GM13977 (cell line): ENCODE results near the gene MRPL53.

ENCODE experiments used
- DNase-seq: peaks from one replicate; pipeline ENCODE4 v3.0.0; 2012; ENCODE audit warnings: low spot score
- in situ Hi-C: fragments of 300-500 bp; cut with MboI; formaldehyde crosslinking; loops from one replicate; pipeline ENCODE4 v1.12.0; 2022; ENCODE audit warnings: low sequenced_read_pairs, low pct_unique_long_range_greater_than_20kb, mixed read lengths, inconsistent platforms; ENCODE audit not compliant: unreplicated experiment
- TF ChIP-seq, protein P1 (sequence below): IDR thresholded peaks from 2 replicates; pipeline ENCODE4 v1.5.1; 2012; ENCODE audit warnings: mild to moderate bottlenecking, control low read depth; ENCODE audit not compliant: insufficient read depth; ENCODE audit errors: extremely low read depth, missing control alignments

The MRPL53 gene

DNA sequence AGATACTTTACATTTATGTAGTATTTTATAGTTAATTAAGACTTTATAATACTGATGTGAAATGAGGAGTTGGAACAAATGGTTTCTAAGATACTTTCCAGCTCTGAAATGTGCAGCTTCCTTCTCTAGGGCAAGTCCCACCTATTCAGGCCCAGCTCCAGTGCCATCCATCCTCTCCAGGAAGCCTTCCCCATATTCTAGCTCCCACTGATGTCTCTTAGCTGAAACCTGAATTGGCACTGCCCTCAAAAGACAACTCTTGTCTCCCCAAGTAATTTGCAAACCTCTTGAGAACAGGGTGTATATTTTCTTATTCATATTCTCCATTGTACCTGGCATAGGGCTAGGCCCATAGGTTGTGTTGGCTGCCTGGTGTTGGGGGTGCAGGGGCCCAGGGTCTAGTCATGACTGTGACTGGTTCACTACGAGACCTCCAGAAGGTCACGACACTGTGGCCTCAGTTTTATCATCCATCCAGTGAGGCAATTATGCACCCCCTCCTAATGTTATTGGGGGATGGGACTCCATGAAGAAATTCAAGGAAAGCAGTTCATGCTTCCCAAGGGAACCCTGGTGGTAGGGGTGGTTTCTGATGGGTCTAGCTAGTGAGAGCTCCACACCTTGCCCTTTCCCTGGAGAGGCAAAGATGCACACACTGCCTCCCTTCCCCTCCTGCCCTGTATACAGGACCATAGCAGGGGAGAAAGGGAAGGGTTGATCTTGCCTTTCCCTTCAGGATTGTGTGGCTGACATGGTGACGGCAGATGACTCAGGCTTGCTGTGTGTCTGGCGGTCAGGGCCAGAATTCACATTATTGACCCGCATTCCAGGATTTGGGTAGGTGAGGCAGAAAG, 48.1 kb downstream of the MRPL53 start:
- no peak for DNase-seq
- TF ChIP-seq, protein P1, sequence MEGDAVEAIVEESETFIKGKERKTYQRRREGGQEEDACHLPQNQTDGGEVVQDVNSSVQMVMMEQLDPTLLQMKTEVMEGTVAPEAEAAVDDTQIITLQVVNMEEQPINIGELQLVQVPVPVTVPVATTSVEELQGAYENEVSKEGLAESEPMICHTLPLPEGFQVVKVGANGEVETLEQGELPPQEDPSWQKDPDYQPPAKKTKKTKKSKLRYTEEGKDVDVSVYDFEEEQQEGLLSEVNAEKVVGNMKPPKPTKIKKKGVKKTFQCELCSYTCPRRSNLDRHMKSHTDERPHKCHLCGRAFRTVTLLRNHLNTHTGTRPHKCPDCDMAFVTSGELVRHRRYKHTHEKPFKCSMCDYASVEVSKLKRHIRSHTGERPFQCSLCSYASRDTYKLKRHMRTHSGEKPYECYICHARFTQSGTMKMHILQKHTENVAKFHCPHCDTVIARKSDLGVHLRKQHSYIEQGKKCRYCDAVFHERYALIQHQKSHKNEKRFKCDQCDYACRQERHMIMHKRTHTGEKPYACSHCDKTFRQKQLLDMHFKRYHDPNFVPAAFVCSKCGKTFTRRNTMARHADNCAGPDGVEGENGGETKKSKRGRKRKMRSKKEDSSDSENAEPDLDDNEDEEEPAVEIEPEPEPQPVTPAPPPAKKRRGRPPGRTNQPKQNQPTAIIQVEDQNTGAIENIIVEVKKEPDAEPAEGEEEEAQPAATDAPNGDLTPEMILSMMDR: no peak
- in situ Hi-C loops: no loop called here

DNA sequence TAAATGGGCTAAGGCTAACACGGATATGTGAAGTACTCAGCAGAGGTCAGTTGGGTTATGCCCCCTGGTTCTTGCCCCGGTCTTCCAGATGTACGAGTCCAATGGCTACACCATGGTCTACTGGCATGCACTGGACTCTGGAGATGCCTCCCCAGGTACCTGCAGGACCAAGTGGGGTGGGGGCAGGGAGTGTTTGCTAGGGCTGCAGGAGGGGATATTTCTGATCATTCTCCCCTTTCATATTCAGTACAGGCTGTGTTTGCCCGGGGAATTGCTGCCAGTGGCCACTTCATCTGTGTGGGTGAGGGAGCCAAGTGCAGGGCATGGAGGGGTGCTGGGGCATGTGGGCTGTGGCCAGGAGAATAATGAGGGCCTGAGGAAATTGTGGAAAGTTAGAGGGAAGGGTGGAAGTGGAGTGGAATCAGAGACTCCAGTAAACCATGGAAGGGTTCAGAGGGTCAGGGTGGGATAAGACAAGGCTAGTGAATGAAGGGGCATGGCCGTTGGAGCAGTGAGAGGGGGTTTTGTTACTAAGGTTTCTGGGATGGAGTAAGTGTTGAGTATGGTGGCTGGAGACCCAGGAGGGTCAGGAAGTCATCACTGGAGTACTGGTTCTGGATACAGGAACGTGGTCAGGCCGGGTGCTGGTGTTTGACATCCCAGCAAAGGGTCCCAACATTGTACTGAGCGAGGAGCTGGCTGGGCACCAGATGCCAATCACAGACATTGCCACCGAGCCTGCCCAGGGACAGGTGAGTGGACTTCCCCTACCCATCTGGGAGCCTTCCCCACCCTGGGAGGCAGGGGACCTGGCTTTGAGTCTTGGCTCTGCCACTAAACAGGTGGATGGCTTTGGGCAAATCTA, 49.0 kb downstream of the MRPL53 start:
- no peak for DNase-seq
- TF ChIP-seq, protein P1: no peak
- in situ Hi-C loops: no loop called here
